NCI-H82 treated with DMSO at 0.1 percent for 48 hours (cell line): Measurements from ENCODE around the gene GALR3.
"Not testable (repeated sequence)": the region's sequence is repeated elsewhere in the genome, so short reads cannot be mapped to it uniquely, and the experiment has no call there.

Experiments
- DNase-seq: peaks from one replicate; lab custom pipeline; 2025; ENCODE audit not compliant: unreplicated experiment; lab: John Stamatoyannopoulos, UW

Gene GALR3

GRCh38 chr22:37823134-37823985 is at the start of gene GALR3:
TSS of gene GALR3 (plus strand) at chr22:37823382. CDS start at chr22:37823407, 25 bp downstream.
- no peak for DNase-seq

- no peak for DNase-seq
Observed at GRCh38 chr22:37774728-37775127, 48.5 kb upstream of the GALR3 start.

- no peak for DNase-seq
Observed at GRCh38 chr22:37775785-37776638, 47.2 kb upstream of the GALR3 start.

GRCh38 chr22:37776639-37777005 is 46.6 kb upstream of the GALR3 start:
- DNase-seq: no peak

- no peak for DNase-seq
Observed at GRCh38 chr22:37777122-37777687, 46.0 kb upstream of the GALR3 start.

- DNase-seq: no peak
Observed at GRCh38 chr22:37778370-37779009, 44.7 kb upstream of the GALR3 start.

- DNase-seq: no peak
Observed at GRCh38 chr22:37781434-37782059, 41.6 kb upstream of the GALR3 start.

- no peak for DNase-seq
Observed at GRCh38 chr22:37782340-37783168, 40.6 kb upstream of the GALR3 start.

GRCh38 chr22:37784829-37785495 is 38.2 kb upstream of the GALR3 start:
- DNase-seq: no peak

- no peak for DNase-seq
Observed at GRCh38 chr22:37790234-37790633, 32.9 kb upstream of the GALR3 start.

GRCh38 chr22:37792494-37792893 is 30.7 kb upstream of the GALR3 start:
- DNase-seq: no peak

GRCh38 chr22:37794376-37794775 is 28.8 kb upstream of the GALR3 start:
- DNase-seq: no peak

GRCh38 chr22:37796079-37796478 is 27.1 kb upstream of the GALR3 start:
- DNase-seq: no peak

GRCh38 chr22:37797259-37797658 is 25.9 kb upstream of the GALR3 start:
- DNase-seq: not testable (repeated sequence)

- no peak for DNase-seq
Observed at GRCh38 chr22:37797874-37798500, 25.2 kb upstream of the GALR3 start.

- not testable (repeated sequence) for DNase-seq
Observed at GRCh38 chr22:37799979-37800378, 23.2 kb upstream of the GALR3 start.

- DNase-seq: peak; percentile 47
Observed at GRCh38 chr22:37801946-37802309, 21.3 kb upstream of the GALR3 start.

GRCh38 chr22:37802310-37803194 is 20.6 kb upstream of the GALR3 start:
- DNase-seq: peak; percentile 45
